OCI-LY1 (cell line): ENCODE measurements around the gene TESPA1.

ENCODE experiments used
- EZH2 ChIP-seq: fragments of 200-600 bp; sonication (generic), shearing (Covaris generic); IDR thresholded peaks from 2 replicates; pipeline ENCODE4 v1.8.0; 2017; ENCODE audit warnings: borderline replicate concordance, mixed run types, mild to moderate bottlenecking, antibody characterized with exemption, low read length, moderate library complexity, mixed read lengths
- TF ChIP-seq, protein P1 (sequence below): fragments of 200-600 bp; sonication (generic), shearing (Covaris generic); IDR thresholded peaks from 2 replicates; pipeline ENCODE4 v1.5.1; 2017; ENCODE audit warnings: mild to moderate bottlenecking, antibody characterized with exemption, low read length, moderate library complexity, mixed read lengths

DNA sequence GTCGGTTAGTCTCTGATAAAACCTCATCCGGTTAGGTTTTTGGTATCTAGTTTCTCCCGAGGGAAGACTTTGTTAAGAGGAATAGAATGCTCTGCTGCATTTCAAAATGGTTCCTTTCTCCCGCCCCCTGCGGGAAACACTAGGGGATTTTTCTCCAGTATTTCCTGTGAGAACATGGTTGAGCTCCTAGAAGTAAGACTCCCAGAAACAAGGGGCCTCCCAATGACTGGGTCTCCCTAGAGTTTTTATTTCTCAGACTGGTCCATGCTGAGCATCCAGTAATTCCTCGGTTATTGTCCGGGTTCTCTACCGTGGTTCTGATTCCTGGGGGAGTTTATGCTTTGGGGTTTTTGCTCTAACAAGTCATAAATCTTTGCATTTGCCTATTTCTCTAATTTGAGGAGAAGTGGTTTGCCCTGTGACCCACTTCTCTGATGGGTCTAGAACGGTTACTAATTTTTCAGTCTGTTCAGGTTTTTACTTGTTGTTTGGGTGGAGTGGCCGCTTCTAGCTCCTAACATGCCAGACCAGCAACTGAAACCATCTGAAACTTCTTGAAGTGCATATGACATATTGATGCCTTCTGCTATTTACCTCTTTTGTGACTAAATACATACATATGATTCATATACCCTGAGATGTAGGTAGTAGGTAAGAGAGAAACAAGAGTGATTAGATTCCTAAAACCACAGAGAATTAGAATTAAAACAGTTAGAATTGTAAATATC is 25.1 kb downstream of the TESPA1 start:
- TF ChIP-seq, protein P1, sequence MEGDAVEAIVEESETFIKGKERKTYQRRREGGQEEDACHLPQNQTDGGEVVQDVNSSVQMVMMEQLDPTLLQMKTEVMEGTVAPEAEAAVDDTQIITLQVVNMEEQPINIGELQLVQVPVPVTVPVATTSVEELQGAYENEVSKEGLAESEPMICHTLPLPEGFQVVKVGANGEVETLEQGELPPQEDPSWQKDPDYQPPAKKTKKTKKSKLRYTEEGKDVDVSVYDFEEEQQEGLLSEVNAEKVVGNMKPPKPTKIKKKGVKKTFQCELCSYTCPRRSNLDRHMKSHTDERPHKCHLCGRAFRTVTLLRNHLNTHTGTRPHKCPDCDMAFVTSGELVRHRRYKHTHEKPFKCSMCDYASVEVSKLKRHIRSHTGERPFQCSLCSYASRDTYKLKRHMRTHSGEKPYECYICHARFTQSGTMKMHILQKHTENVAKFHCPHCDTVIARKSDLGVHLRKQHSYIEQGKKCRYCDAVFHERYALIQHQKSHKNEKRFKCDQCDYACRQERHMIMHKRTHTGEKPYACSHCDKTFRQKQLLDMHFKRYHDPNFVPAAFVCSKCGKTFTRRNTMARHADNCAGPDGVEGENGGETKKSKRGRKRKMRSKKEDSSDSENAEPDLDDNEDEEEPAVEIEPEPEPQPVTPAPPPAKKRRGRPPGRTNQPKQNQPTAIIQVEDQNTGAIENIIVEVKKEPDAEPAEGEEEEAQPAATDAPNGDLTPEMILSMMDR: no peak
- TF ChIP-seq EZH2: no peak
